GM21360 (cell line): ENCODE data around the gene IFNA17.
"Not testable (repeated sequence)": the region's sequence is repeated elsewhere in the genome, so short reads cannot be mapped to it uniquely, and the experiment has no call there.

ENCODE experiments used
- ATAC-seq: cut with Tn5 transposase; IDR thresholded peaks from one replicate; pipeline ENCODE4 v1.9.1; 2021; ENCODE audit warnings: mild to moderate bottlenecking, moderate library complexity; ENCODE audit not compliant: unreplicated experiment

Gene IFNA17

GRCh38 chr9:21212160-21212559 lies 15.9 kb downstream of the IFNA17 start:
- not testable (repeated sequence) for ATAC-seq

- ATAC-seq = not testable (repeated sequence)
These were observed 17.2 kb downstream of the IFNA17 start for GRCh38 chr9:21210782-21211181.

- no peak for ATAC-seq
These were observed 17.7 kb downstream of the IFNA17 start for GRCh38 chr9:21210311-21210710.

GRCh38 chr9:21207043-21207442 lies 21.0 kb downstream of the IFNA17 start, which contains the start of gene IFNA10:
Gene IFNA10 (minus strand): TSS chr9:21207143. CDS start chr9:21207097, 46 bp downstream.
- not testable (repeated sequence) for ATAC-seq

- no peak for ATAC-seq
These were observed 22.8 kb downstream of the IFNA17 start for GRCh38 chr9:21205204-21205603.

GRCh38 chr9:21202105-21202504 lies 25.9 kb downstream of the IFNA17 start, which contains the start of gene IFNA7:
Gene IFNA7 (minus strand): TSS chr9:21202205. CDS start chr9:21202165, 40 bp downstream.
- not testable (repeated sequence) for ATAC-seq

- ATAC-seq = peak; percentile 91
These were observed 32.9 kb downstream of the IFNA17 start for GRCh38 chr9:21194867-21195776.

- not testable (repeated sequence) for ATAC-seq
These were observed 40.5 kb downstream of the IFNA17 start, which contains the start of gene IFNA4 for GRCh38 chr9:21187487-21187886. Gene IFNA4 (minus strand): TSS chr9:21187587. CDS start chr9:21187531, 56 bp downstream.

- ATAC-seq = peak; percentile 97
These were observed 44.9 kb downstream of the IFNA17 start for GRCh38 chr9:21182810-21183736.
